ENCODE data around the gene EDEM3. TPM values are rescaled to one million over a fixed set of nuclear protein-coding genes. Genes with fewer than 3 reads are reported as not detected.

The EDEM3 gene
- total RNA-seq, 1 donor from 2014 or later: 18.2 TPM

DNA sequence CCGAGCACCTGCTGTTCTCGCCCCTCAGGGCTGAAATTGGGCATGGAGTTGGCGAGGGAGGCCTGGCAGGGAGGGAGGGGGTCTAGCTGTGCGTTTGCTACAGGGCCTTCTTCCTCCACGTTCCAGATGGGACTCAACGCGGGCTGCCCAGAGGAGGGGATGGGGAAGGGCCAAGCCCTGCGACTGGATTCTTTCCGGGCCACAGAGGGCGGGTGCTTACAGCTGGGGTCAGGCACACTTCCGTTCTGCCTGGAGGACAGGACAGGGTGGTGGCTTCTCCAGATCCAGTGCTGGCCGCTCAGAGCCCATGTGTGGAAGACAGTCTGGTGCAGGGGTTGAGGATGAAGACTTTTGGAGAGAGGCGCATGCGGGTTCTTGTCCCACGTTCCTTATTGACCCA, 90.0 kb downstream of the EDEM3 start:
- no peak for ATAC-seq

DNA sequence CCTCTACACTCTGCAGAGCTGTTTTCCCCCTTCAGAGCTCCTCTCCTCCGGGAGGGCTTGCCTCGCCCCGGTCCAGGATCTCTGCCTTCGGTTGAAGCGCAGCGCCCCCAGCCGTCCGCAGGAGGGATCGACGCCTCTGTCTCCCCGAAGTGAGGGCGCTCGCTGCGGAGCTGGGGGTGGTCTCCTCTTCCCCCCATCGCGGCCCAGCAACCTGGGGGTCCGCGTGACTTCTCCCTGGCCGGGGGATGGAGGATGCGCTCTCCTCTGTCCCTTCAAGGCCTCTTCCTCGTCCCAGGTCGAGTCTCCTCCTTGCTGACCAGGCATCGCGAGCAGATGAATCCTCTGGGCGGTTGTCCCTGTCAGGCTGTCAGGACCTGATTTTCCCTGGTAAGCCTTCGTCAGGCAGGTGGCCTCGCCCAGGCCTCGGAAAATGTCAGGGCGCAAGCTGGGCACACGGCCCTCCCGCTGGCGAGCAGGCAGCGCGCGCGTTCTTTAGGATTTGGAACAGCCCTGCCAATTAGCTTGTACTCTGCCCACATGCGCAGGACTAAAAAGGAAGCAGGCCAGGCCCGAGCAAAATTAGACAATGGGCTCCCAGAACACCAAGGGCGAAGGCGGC, 90.5 kb downstream of the EDEM3 start:
- peak; percentile 78 for ATAC-seq

DNA sequence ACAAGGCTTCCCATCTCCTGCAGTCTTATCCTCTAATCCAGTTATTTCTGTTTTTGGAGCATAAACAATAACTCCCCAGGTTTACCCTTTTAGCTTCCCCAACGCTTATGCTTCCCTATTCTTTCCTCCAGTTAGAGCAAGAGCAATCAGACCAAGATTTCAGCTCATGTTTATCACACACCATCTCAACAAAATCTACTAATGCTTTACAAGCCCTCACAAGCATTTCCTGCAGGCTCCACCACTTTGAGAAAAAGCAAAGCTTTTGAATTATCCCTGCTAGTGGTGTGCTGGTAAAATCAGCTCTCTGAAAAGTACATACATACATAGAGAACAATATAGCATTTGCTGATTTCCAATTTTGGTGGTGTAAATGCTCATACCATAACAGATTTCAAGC, 92.9 kb downstream of the EDEM3 start:
- no peak for ATAC-seq

DNA sequence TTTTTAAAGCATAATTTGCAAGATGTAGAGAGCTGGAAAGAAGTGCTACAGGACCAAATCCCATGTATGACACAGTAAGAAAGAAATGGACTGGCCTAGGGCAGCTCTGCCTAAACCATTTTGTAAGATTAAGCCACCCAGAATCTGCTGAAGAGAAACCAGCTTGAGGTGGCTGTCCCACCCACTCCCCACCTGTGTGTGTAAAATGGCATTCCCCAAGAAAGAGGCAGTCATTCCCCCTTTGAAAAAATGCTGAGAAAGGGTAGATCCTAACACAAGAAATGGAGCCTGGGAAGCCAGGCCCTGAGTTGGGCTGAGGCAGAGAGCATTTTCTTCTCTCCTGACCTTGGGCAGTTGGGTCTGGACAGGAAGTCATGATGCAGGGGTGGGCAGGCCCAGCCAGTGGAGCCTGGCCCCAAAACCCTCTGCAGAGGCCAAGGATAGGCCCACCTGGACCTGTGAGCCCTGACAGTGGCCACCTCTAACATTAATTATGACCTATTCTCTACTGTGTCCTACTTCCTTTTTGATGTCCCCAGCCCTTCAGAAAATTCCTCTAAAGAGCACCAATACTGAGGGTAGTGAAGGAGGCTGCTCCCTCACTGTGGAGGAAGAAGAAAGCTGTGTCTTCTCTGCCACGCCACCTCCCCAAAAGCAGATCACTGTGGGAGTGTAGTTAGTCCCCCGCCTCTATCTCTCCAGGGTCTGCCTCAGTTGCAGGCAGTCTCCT, 94.0 kb downstream of the EDEM3 start:
- ATAC-seq: no peak

DNA sequence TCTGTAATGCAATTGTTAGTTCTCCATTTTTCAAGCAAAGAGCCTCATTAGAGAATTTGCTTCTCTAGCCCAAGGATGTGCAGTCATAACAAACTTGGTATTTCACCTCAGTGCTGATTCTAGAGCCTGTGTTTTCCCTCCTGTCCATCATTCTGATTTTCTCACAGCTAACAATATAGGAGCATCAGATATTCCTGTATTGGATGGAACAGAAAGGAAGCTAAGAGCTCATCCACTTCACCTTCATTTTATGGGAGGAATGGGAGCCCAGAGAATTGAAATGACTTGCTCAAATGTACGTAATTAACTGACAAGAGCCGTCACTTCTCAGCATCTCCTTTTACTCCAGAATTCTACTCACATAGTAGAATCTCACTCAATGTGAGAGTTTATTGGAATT, 96.6 kb downstream of the EDEM3 start:
- no peak for ATAC-seq

DNA sequence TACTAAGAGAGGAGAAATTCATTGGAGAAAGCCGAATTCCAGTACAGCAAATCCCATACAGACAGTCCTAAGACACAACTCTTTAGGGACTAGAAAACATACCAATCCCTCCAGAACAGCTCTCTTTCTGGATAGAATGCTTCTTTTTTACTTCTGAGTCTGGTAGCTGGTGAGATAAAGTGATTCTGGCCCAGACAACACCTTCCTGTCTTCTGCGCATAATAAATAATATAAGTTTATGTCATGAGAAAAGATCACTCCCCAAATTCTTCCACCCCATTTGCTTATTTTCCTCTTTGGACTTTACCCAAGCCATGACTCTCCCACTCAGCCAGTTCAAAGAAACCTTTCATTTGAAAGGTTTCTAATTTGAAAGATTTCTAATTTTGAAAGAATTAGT, 98.4 kb downstream of the EDEM3 start:
- no peak for ATAC-seq

DNA sequence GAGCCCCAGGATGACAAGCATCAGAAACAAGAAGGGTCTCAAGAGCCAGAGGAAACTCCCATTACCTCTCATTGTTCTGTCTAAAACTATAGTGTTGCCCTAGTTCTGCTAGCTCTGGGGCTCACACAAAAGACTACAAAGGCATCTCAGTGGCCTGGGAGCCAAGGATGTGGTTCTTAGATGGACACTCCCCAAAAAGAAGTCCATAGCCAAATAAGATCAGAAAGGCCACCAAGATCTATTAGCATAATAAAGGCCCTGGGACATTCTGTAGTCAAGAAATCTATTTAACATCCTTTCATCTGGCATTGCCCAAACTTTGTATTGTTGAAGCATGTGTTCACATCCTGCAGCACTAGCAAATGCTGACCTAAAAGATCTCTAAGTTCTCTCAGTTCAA, 99.5 kb downstream of the EDEM3 start:
- no peak for ATAC-seq

DNA sequence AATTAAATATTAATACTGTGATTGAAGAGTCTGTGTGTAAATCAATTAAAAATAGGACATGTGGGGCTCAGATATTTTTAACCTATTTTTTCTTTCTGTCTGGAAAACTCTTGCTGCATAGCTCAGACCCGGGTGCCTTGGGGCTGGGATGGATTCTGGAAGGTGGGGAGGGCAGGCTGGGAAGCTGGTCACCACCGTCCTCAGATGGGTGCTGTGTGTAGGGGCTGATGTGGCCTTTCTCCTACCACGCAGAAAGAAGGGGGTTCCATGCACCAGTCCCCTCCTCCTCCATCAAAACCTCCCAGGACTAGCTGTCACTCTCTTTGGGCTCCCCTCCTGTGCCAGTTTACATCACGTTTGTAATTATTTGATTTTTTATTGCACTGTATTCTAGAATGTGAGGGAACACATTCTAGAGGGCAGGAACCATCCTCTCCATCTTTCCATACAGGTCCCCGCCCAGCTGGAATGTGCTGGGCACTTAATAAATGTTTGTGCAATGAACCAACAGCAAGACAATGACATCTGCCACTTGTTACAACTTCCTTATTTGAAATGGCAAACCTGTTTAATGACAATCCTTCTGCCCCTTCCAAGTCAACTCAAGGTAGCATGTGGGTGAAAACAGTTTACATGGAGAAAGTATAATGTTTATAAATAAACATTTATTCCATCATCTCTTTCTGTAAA, 104.3 kb downstream of the EDEM3 start:
- ATAC-seq: no peak

DNA sequence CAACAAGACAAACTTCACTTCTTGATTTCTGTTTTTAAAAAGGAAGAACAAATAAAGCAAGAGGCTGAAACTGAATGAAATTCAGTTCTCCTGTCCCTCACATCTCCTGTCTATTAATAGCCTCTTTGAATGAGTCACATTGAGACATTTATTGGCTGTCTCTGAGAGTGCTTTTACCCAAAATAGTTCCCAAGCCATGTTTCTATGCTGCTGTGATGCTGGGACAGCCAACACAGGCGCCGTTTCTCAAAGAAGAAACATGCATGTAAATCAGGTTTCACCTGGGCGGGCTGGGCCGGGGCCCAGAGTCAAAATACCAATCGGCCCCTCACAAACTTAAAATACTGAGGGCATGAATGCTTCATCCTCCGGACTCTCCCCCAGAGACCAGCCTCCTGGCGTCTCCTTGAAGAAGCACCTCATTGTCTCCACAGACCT, 105.2 kb downstream of the EDEM3 start:
- no peak for ATAC-seq

DNA sequence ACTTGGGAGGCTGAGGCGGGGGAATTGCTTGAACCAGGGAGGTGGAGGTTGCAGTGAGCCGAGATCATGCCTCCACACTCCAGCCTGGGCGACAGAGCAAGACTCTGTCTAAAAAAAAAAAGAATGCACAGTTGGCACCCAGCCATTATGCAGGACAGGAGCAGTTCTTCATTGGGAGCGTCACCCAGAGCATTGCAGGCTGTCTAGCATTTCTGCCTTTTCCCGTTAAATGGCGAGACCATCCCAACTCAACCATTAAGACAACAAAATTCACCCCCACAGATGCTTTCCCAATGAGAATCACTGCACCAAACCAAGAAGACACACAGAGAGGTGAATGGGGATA, 105.8 kb downstream of the EDEM3 start:
- ATAC-seq: no peak

DNA sequence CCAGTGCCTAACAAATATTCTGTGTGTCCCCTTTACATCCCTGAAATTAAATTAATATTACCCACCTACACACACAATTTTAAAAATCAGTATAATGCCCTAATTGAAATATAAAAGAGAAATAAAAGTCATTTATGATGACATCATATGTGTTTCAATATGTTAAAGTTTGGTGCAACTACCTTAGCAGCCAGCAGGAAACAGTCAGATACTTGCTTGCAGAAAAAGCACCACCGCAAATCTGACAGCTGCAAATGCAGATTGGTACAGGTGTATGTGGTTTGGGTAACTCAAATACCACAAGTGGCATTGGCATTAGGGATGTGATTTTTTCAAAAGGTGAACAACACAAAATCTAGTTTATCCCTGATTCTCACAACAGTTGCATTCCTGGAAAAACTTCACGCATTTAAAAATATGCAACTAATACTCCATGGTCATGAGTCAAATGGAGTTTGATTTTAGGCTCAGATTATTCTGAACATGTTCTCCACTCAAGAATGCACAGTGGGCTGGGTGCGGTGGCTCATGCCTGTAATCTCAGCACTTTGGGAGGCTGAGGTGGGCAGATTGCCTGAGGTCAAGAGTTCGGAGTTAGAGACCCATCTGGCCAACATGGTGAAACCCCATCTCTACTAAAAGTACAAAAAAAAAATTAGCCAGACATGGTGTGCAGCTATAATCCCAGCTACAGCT, 106.3 kb downstream of the EDEM3 start:
- no peak for ATAC-seq

DNA sequence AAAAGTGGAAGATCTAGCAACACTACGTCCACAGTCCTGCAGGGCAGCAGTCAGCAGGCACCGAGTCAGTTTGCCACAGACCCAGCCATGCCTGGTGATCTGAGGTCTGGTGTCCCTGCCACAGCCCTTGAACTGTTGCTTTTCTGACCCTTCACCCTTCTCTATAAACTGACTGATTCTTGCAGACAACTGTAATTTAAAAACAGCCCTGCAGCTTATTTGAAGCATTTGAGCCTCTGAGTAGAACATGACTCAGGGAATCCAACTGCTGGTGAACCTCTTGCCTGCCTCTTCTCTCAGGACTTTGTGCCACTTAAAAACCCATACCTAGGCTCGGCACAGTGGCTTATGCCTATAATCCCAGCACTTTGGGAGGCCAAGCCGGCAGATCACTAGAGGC, 107.2 kb downstream of the EDEM3 start:
- ATAC-seq: no peak

DNA sequence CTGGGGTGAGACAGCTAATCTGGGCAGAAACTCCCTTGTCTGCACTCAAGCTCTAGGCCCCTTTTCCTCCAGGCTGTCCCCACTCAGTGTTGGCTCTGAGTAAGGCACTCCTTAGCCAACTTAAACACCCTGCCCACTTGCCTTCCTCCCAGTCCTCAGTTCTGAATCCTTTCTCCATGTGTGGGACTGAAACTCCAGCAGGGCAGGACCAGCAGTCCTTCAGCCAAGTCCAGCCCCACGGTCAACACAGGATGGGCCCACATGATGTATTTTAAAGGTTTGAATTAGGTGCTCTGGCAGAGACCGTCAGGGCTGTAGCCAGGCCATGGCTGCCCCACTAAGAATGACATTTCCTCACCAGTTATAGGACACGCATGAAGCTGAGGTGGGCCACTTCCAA, 107.8 kb downstream of the EDEM3 start:
- ATAC-seq: no peak

DNA sequence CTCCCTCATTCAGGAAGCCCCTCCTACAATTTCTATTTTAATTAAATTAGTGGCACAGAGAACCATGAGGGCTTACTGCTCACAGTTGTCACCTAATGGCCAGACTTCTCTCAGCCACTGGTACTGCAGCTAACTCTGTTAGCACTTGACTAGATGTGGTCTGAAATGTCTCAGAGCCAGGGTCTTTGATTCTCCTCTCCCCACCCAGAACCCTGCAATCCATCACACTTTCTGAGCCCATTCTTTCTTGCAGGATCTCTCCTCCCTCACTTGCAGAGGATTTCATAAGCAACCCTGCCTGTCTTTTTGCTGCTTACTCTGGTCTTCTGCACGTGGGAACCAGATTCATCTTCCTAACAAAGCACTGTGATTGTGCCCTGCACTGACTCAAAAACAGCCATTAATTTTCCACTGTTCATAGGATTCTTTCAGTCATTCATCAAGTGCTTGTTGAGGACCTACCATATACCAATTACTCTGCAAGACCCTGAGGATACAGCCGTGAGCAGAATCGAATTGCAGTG, 108.4 kb downstream of the EDEM3 start:
- ATAC-seq: no peak

DNA sequence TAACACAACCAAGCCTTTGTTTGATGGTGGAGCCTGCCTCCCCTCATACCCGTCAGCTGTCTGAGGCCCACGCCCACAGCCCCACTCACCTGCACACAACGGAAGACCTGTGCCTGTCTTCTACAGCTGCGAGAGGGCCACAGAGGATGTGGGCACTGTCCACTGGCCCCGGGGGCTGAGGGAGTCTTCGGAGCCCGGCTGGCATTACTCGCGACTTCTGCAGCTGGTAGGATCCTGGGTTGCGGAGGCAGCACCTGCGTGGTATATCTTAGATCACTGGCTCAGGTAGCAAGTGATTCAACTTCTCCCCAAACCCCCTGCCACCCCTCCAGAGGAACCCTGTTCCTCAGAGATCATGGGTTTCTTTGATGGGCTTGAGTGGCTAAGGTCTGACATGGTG, 109.9 kb downstream of the EDEM3 start:
- ATAC-seq: no peak

DNA sequence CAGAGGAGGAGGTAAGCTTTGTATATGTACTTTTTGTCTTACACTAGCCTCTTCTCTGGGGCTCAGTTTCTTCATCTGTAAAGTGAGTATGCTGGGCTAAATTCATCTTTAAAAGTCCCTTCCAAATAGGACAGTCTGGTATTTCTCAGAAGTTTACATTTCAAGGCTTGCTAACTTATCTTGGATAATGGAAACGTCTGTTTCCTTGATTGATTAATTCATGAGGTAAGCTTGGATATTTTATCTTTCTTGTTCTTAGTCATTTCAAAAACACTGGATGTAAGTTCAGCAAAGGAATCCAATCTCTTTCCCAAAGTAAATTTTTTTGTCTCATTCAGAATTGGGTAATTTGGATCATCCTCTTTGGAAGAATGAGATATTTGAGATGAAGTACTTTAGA, 111.0 kb downstream of the EDEM3 start:
- no peak for ATAC-seq

DNA sequence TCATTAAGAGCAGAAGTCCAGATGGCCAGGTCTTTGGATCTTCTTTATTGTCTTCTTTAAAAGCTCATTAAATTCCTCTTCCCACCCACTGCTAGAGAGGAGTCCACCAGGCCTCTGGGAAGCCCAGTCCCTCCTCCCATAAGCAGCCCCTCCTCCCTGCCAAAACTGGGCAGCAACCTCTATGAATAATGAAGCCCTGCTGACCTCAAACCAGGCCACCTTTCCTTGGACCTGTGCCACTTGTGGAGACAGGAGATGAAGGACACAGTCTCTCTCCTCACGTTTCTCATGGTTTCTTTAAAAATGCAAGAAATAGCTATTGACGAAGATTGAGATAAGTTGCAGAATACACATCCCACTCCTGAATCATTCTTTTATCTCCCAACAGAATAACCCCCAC, 112.8 kb downstream of the EDEM3 start:
- ATAC-seq: no peak

DNA sequence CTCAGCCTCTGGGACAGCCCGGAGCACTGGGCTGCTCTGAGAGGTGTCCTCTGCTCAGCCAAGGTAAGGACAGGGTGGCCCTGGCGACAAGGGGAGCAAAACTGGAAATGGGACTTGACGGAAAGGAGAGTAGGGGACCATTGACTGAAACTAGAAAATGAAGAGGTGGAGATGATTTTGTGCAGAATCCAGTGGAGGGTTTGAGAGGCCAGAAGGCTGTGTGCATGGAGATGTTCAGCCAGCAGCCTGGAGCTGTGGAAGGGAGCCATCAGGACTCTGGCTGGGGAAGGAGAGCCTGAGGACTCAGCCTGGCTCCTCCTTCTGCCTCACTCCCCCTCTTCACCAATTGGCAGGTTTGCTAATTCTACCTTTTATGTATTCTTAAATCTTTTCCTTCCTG, 114.2 kb downstream of the EDEM3 start:
- ATAC-seq: no peak

Other genes starting within 250 kb of the EDEM3 start
- 27.5 TPM for gene NIBAN1, start 219.7 kb upstream of the EDEM3 start, total RNA-seq

Measured in esophagus mucosa (tissue), 1 donor.